Erythroblast (primary cell): Measurements from ENCODE around the gene MGAT4A.

ENCODE experiments used
- GATA1 ChIP-seq: IDR thresholded peaks from 2 replicates; pipeline ENCODE4 v1.6.1; 2011; ENCODE audit warnings: low read depth, mild to moderate bottlenecking, control low read depth, low read length, moderate library complexity
- POLR2A ChIP-seq: IDR thresholded peaks from 2 replicates; pipeline ENCODE4 v1.6.1; 2011; ENCODE audit warnings: mild to moderate bottlenecking, low read length

GRCh38 chr2:98713332-98714015 is 17.5 kb downstream of the MGAT4A start:
- TF ChIP-seq POLR2A = no peak
- TF ChIP-seq GATA1 = no peak
